Type B pancreatic cell (in vitro differentiated cells): Measurements from ENCODE around the gene UCHL5. TPM values are rescaled to one million over a fixed set of nuclear protein-coding genes. Genes with fewer than 3 reads are reported as not detected.

Source experiments
- DNase-seq: peaks from one replicate; pipeline ENCODE4 v3.0.0; 2021; ENCODE audit warnings: mixed read lengths; ENCODE audit not compliant: unreplicated experiment; ENCODE audit errors: extremely low spot score
- H3K27ac Mint-ChIP-seq: 2 replicates; pipeline ENCODE4 v1.8.0; 2021; ENCODE audit warnings: mild to moderate bottlenecking, mixed read lengths
- H3K27me3 Mint-ChIP-seq: 2 replicates; pipeline ENCODE4 v1.8.0; 2021; ENCODE audit warnings: mixed read lengths
- H3K36me3 Mint-ChIP-seq: 2 replicates; pipeline ENCODE4 v1.8.0; 2021; ENCODE audit warnings: mixed read lengths
- H3K4me1 Mint-ChIP-seq: one replicate; pipeline ENCODE4 v1.8.0; 2021; ENCODE audit warnings: mixed read lengths; ENCODE audit not compliant: unreplicated experiment
- H3K4me3 Mint-ChIP-seq: 2 replicates; pipeline ENCODE4 v1.8.0; 2021; ENCODE audit warnings: mild to moderate bottlenecking, mixed read lengths
- H3K9me3 Mint-ChIP-seq: 2 replicates; pipeline ENCODE4 v1.8.0; 2021; ENCODE audit warnings: mixed read lengths
- total RNA-seq: library from RNA; stranded (reverse); gene quantifications from 2 replicates; pipeline ENCODE4 v1.2.1, GENCODE V29; 2021; ENCODE audit warnings: low replicate concordance
- TF ChIP-seq, protein P1 (sequence below): fragments of 200-600 bp; sonication (generic); conservative IDR thresholded peaks from 2 replicates; pipeline ENCODE4 v1.5.0; 2021; ENCODE audit warnings: antibody characterized with exemption, mild to moderate bottlenecking

The UCHL5 gene
- total RNA-seq, 1 donor from 2014 or later: 31.3 TPM

GRCh38 chr1:193019442-193020026 lies 39.6 kb downstream of the UCHL5 start:
- Mint-ChIP-seq H3K27ac (no peak overlapping the region), H3K36me3 (peaks cover 4% of the 10 kb centered on the region), H3K9me3 (no peaks in the 10 kb centered on the region), H3K4me1 (no peaks in the 10 kb centered on the region), H3K4me3 (no peak overlapping the region), H3K27me3 (no peaks in the 10 kb centered on the region)
- no peak for DNase-seq
- TF ChIP-seq, protein P1, sequence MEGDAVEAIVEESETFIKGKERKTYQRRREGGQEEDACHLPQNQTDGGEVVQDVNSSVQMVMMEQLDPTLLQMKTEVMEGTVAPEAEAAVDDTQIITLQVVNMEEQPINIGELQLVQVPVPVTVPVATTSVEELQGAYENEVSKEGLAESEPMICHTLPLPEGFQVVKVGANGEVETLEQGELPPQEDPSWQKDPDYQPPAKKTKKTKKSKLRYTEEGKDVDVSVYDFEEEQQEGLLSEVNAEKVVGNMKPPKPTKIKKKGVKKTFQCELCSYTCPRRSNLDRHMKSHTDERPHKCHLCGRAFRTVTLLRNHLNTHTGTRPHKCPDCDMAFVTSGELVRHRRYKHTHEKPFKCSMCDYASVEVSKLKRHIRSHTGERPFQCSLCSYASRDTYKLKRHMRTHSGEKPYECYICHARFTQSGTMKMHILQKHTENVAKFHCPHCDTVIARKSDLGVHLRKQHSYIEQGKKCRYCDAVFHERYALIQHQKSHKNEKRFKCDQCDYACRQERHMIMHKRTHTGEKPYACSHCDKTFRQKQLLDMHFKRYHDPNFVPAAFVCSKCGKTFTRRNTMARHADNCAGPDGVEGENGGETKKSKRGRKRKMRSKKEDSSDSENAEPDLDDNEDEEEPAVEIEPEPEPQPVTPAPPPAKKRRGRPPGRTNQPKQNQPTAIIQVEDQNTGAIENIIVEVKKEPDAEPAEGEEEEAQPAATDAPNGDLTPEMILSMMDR: peak; percentile 78

GRCh38 chr1:193016788-193017187 lies 42.4 kb downstream of the UCHL5 start:
- Mint-ChIP-seq H3K9me3 (no peaks in the 10 kb centered on the region), H3K4me1 (no peaks in the 10 kb centered on the region), H3K27ac (no peak overlapping the region), H3K4me3 (no peak overlapping the region), H3K36me3 (no peaks in the 10 kb centered on the region), H3K27me3 (no peaks in the 10 kb centered on the region)
- DNase-seq: no peak
- TF ChIP-seq, protein P1: no peak

- Mint-ChIP-seq H3K36me3 (no peaks in the 10 kb centered on the region), H3K27me3 (no peaks in the 10 kb centered on the region), H3K4me1 (peaks cover 4% of the 10 kb centered on the region), H3K27ac (no peak overlapping the region), H3K4me3 (no peak overlapping the region), H3K9me3 (no peaks in the 10 kb centered on the region)
- TF ChIP-seq, protein P1: no peak
- DNase-seq: no peak
Measured at GRCh38 chr1:193014400-193014799, 44.8 kb downstream of the UCHL5 start.

DNA sequence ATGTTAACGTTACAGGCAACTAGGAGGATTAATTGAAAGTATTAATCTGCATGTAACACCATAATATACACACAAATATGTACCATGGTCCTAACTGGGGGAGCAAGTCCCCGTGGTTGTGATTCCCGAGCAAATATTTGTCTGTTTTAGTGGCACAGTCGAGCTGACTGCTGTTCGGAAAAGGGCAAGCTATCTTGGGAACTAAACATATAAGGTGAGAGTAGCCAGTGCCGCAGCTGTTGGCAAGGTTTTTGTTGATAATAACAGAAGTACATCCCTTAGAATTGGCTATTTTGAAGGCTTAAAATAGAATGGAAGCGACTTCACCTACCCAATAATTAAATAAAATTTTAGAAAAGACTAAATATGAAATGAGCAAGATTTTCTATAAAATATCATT lies 45.5 kb downstream of the UCHL5 start:
- DNase-seq: no peak
- peaks cover 5% of the 10 kb centered on the region for H3K4me1 Mint-ChIP-seq
- no peak overlapping the region for H3K4me3 Mint-ChIP-seq
- H3K27ac Mint-ChIP-seq: no peak overlapping the region
- TF ChIP-seq, protein P1: no peak
- no peaks in the 10 kb centered on the region for H3K9me3 Mint-ChIP-seq
- H3K36me3 Mint-ChIP-seq: no peaks in the 10 kb centered on the region
- no peaks in the 10 kb centered on the region for H3K27me3 Mint-ChIP-seq

GRCh38 chr1:193013005-193013404 lies 46.2 kb downstream of the UCHL5 start:
- H3K4me1 Mint-ChIP-seq: peaks cover 5% of the 10 kb centered on the region
- DNase-seq: no peak
- no peak overlapping the region for H3K27ac Mint-ChIP-seq
- no peak overlapping the region for H3K4me3 Mint-ChIP-seq
- TF ChIP-seq, protein P1: no peak
- no peaks in the 10 kb centered on the region for H3K36me3 Mint-ChIP-seq
- no peaks in the 10 kb centered on the region for H3K9me3 Mint-ChIP-seq
- H3K27me3 Mint-ChIP-seq: no peaks in the 10 kb centered on the region

- DNase-seq: no peak
- no peak overlapping the region for H3K4me3 Mint-ChIP-seq
- H3K27me3 Mint-ChIP-seq: no peaks in the 10 kb centered on the region
- TF ChIP-seq, protein P1: no peak
- H3K27ac Mint-ChIP-seq: no peak overlapping the region
- no peaks in the 10 kb centered on the region for H3K36me3 Mint-ChIP-seq
- H3K9me3 Mint-ChIP-seq: no peaks in the 10 kb centered on the region
- peaks cover 5% of the 10 kb centered on the region for H3K4me1 Mint-ChIP-seq
Measured at GRCh38 chr1:193011406-193011805, 47.8 kb downstream of the UCHL5 start.
